Measurements from ENCODE around the gene DOLPP1.

Gene DOLPP1

GRCh38 chr9:129064499-129064908 lies 16.4 kb upstream of the DOLPP1 start:
- DNase-seq (ENCODE audit: low read depth in 3 of 3), result no peak

GRCh38 chr9:129068110-129068509 lies 12.8 kb upstream of the DOLPP1 start:
- DNase-seq (ENCODE audit: low read depth in 3 of 3), result no peak

- peak in 2 of 3 donors; percentile 42 to 45 for DNase-seq (ENCODE audit: low read depth in 3 of 3)
Measured at GRCh38 chr9:129068990-129069861, 11.7 kb upstream of the DOLPP1 start.

- DNase-seq (ENCODE audit: low read depth in 3 of 3), result no peak
Measured at GRCh38 chr9:129069862-129070641, 10.9 kb upstream of the DOLPP1 start.

GRCh38 chr9:129070696-129071525 lies 10.0 kb upstream of the DOLPP1 start:
- DNase-seq (ENCODE audit: low read depth in 3 of 3), result no peak

- DNase-seq (ENCODE audit: low read depth in 3 of 3), result no peak
Measured at GRCh38 chr9:129071526-129072126, 9.3 kb upstream of the DOLPP1 start.

- no peak for DNase-seq (ENCODE audit: low read depth in 3 of 3)
Measured at GRCh38 chr9:129072171-129072570, 8.7 kb upstream of the DOLPP1 start.

GRCh38 chr9:129073404-129073803 lies 7.5 kb upstream of the DOLPP1 start:
- DNase-seq (ENCODE audit: low read depth in 3 of 3), result no peak

- no peak for DNase-seq (ENCODE audit: low read depth in 3 of 3)
Measured at GRCh38 chr9:129074106-129074505, 6.8 kb upstream of the DOLPP1 start.

- DNase-seq (ENCODE audit: low read depth in 3 of 3), result no peak
Measured at GRCh38 chr9:129075996-129076639, 4.8 kb upstream of the DOLPP1 start.

GRCh38 chr9:129076640-129077037 lies 4.3 kb upstream of the DOLPP1 start:
- DNase-seq (ENCODE audit: low read depth in 3 of 3), result no peak

- DNase-seq (ENCODE audit: low read depth in 3 of 3), result no peak
Measured at GRCh38 chr9:129077236-129077635, 3.7 kb upstream of the DOLPP1 start.

- no peak for DNase-seq (ENCODE audit: low read depth in 3 of 3)
Measured at GRCh38 chr9:129078691-129079503, 2.0 kb upstream of the DOLPP1 start.

GRCh38 chr9:129079829-129080228 lies 1.1 kb upstream of the DOLPP1 start:
- no peak for DNase-seq (ENCODE audit: low read depth in 3 of 3)

- no peak for DNase-seq (ENCODE audit: low read depth in 3 of 3)
Measured at GRCh38 chr9:129080298-129080600, 662 bp upstream of the DOLPP1 start.

- no peak for DNase-seq (ENCODE audit: low read depth in 3 of 3)
Measured at GRCh38 chr9:129081388-129081904, 535 bp downstream of the DOLPP1 start.

GRCh38 chr9:129084087-129084486 lies 3.2 kb downstream of the DOLPP1 start:
- DNase-seq (ENCODE audit: low read depth in 3 of 3), result no peak

GRCh38 chr9:129089246-129089645 lies 8.3 kb downstream of the DOLPP1 start:
- DNase-seq (ENCODE audit: low read depth in 3 of 3), result no peak

- DNase-seq (ENCODE audit: low read depth in 3 of 3), result no peak
Measured at GRCh38 chr9:129093602-129094386, 12.9 kb downstream of the DOLPP1 start.
